Stimulated activated CD4-positive, alpha-beta T cell treated with anti-CD3 and anti-CD28 coated beads, Interleukin-4, amount 100 ng/mL, for 4 hours (primary cell): ENCODE data around the gene NCR3LG1.
A peak's percentile ranks its signal among the peaks of the same experiment; 100 is the strongest.

Experiments
- DNase-seq, 2 experiments: peaks; one replicate each; pipeline ENCODE4 v3.0.0-alpha.2; 2020

NCR3LG1 gene, protein sequence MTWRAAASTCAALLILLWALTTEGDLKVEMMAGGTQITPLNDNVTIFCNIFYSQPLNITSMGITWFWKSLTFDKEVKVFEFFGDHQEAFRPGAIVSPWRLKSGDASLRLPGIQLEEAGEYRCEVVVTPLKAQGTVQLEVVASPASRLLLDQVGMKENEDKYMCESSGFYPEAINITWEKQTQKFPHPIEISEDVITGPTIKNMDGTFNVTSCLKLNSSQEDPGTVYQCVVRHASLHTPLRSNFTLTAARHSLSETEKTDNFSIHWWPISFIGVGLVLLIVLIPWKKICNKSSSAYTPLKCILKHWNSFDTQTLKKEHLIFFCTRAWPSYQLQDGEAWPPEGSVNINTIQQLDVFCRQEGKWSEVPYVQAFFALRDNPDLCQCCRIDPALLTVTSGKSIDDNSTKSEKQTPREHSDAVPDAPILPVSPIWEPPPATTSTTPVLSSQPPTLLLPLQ

DNA sequence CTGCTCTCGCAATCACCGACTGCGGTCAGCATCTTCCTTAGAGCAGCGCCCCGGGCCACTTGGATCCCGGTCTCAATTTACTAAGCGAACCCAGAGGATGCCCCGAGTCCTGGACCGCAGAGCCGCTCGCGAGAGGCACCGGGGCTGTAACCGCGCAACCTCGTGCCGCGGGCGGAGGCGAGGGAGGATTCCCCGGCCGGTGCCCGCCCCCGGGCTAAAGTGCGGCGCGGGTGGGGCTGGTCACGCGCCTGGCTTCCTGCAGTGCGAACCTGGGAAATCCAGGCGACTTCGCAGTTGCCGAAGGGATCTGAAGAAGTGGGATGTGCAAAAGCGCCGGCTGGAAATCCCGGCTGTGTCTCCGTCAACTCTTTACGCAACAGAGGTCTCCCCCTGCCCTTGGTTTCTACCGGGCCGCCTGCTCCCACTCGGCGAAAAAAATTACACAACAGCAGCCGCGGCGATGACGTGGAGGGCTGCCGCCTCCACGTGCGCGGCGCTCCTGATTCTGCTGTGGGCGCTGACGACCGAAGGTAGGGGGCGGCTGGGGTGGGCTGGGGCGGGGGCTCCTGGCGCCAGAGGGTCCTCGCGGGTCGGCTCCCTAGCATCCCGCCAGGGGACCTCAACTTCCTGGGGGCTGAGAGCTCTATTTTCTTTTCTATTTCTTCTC lies at the start of gene NCR3LG1:
NCR3LG1 (plus strand) TSS at position 291 of the 667 bp plus-strand sequence; CDS start at position 461, 170 bp downstream.
- DNase-seq = peak; percentile 55 to 72

DNA sequence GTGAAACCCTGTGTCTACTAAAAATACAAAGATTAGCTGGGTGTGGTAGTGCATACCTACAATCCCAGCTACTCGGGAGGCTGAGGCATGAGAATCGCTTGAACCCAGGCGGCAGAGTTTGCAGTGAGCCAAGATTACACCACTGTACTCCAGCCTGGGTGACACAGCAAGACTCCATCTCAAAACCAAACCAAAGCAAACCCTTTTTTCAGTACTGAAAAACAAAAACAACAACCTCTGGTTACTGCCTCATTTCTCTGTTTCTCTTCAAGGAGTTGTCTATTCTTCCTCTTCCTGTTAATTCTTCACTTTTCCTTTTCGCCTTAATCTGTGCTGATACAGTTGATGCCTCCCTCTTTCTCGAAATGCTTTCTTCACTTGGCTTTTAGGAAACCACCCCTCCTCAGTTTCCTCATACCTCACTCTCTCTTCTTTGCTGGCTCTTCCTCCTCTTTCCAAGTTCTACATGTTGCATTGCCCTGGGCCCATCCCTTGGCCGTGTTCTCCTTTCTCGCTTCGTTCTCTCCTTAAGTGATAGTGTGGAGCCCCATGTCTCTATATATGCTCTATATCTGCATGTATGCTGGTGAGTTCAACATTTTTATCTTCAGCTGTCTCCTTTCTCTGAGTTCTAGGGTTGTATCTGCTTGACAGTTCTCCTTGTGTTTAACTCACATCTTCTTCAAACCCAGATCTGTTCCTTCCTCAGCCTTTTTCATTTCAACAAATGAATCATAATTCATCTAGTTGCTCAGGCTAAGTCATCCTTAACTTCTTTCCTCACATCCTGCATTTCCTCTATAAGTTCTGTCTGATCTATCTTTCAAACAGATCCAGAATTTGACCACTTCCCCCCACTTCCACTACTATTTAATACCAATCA lies 38.0 kb upstream of the NCR3LG1 start:
- no peak for DNase-seq

DNA sequence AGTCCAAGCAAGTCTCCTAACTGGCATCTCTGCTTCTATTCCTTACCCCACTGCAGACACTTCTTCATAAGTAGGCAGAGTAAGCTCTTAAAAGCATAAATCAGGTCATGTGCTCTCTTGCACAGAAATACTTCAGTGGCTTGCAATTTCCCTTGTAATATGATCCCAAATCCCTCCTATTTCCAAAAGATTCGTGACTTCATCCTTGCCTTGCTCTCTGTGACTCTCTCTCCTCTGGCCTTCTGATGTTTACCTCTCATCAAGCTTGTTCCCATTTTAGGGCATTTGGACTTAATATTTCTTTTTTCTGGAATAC lies 37.4 kb upstream of the NCR3LG1 start:
- DNase-seq = no peak

DNA sequence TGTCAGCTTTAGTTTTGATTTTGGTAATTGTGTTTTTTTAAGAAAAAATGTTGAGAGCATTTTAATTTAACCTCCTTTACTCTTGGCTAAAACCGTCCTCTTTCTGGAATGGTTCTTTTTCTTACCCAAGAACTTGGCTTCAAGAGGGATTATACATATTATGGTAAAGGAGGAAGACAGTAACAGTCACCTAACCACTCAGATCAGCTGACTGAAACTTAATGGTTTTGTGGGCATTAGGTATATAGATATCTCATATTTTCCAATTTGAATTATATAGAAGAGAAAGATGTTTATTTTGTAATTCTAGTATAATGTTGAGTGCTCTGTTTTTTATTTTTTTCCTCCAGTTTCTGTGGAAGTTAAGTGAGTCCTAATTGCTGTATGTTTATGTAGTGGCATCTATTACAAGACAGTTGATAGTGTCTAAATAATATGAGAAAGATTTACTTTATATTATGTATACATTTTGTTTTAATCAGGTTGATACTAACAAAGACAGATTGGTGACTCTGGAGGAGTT lies 36.6 kb upstream of the NCR3LG1 start:
- no peak for DNase-seq

DNA sequence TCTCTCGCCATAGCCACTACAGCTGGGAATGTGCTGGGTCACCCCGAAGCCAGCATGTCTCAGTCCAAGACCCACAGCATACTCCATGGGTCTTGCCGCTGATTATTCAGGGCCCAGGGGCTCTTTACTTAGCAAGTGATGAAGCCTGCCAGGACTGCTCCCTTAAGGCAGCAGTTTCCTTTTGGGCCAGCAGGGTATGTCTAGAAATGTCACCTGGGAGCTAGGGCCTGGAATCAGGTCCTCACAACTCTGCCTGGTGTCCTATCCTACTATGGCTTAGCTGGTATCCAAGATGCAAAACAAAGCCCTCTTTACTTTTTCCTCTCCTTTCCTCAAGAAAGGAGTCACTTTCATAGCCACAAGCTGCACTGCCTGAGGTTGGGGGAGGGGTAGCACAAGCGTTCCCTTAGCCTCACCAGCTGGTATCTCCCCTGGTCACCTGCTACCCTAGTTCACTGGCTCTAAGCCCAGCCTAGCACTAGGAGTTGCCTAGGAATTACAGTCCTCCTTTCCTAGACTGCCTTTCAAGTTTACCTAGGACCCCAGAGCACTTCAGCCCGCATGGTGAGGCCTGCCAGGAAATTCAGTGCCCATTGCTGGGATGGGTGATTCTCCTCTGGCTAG lies 22.6 kb upstream of the NCR3LG1 start:
- no peak for DNase-seq

DNA sequence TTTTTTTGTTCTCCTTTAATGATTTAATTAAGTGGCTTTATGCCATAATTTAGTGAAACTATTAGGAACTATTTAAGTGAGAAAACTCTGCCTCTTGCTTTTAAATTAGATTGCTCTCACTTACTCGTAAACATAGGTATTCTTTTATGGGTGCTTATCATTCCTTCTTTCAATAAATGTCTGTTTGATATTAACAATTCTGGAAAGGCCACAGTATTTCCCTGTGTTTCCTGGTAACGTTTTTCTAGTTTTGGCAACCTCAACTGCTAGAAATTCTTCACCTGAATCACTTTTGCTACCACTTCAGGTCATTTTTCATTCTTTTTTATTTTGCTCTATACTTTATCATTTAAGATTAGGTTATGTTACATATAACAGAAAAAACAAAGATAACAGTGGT lies 19.9 kb upstream of the NCR3LG1 start:
- no peak for DNase-seq

DNA sequence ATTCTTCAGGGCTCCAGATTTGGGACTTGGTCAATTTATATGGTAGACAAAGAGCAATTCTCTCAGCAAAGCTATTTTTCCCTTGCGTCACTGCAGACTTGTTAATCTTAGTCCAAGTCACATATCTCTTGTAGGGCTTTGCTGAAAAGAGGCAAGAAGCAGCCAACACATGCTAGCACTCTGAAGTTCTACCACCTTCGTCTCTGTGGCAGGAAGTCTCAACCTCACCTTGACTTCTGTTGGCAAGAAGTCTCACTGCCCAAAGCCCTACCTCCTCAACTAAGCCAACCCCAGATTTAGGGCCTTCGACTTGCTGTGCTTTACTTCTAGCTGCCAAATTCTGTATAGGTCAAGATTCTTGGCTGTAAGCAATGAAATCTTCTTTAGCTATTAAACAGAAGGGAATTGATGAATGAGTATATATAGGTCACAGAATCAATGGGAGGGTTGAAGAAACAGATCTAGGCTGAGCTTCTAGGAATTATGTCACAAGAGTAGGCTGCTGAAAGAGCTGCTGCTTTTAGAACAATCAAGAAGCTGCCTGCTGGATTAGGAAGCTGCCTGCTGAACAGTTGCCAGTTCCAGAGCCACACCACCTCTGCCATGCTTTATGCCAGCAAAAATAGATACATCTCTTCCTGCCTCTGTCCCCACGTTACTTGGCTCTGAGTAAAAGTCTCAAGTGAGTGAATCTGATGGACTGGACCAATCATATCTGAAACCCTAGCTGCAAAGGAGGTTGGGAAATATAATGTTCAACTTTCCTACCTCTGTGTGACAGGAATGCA lies 17.6 kb upstream of the NCR3LG1 start:
- DNase-seq = no peak

DNA sequence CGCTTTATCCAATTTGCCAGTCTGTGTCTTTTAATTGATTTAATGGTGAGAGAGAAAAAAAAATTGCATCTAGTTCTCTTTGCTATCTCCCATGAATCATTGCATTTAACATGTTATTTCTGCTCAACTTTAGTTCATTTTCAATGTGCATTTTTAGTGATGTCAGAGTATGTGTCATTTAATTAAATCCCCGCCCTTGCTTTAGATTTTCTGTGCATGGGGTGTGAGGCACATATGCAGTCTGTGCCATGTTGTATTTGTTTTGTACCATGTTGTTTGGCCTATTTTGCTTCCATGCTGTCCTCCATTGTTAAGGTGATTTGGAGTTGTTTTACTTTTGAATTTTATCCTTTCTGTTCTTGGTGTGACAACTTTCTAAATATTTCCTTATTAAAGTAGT lies 8.3 kb upstream of the NCR3LG1 start:
- DNase-seq = no peak

DNA sequence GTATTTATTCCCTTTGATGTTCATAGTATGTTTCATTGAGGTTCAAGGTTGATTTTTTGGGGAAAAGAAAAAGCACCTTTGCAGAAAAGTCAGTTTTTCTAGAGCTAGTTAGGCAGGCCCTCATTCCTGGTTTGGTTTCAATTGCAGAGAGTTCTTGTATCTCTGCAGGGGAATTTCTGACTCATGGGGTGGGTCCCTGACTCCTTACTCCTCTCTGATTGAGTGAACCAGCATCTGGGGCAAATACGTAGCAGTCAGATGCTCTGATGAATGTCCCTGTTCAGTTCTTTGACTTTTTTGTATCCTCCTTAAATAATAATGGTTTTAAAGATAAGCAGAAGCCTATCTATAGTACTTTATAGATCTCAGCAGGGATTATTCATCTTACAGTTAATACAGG lies 7.7 kb upstream of the NCR3LG1 start:
- DNase-seq = peak in 1 of 2 experiments; percentile 36

DNA sequence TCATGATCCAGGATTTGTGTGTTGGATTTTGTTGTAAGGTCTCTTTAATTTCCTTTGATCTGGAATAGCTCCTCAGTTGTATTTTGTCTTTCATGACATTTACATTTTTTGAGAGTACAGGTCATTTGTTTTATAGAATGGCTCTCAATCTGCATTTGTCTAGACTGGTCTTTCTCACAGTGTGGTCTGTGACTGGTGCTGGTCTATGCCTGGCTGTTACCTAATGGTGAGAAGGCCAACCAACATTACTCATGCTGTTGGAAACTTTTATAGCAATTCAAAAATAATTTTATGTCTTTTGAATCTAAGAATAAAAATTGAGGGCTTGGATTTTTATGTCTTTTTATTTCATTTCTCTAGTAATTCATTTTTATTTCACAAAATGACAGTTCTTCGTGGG lies 3.9 kb upstream of the NCR3LG1 start:
- no peak for DNase-seq

DNA sequence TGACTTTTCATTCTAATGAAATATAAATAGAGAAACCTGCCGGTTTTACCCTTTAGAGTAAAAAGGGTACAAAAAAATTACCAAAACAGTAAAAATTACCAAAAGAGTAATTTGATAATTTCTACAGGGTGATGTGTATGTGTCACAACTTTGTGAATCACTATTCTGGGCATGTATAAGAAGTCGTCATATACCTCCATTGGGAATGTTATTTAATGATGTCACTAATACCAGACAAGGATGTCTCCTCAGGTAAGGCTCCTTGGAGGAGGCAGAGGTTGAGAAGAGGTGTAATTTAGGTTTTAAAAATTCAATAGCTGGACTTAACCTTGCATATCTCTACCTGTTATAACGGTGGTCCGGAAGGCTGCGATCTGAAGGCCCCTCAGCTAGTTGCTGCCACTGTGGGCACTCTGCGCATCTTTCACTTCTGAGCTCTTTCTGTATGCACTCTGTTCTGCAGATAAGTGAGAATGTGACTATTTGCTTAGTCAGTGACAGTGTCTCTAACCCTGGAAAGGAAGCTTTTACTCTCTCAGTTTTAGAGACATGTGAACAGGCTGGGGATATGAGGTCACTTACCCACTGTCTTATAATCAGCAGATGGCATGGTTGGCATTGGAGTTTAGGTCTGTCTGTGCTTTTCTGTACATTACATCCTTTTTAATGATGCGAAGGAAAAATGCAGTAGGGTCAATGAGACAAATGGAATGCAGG lies 987 bp upstream of the NCR3LG1 start:
- DNase-seq = no peak

DNA sequence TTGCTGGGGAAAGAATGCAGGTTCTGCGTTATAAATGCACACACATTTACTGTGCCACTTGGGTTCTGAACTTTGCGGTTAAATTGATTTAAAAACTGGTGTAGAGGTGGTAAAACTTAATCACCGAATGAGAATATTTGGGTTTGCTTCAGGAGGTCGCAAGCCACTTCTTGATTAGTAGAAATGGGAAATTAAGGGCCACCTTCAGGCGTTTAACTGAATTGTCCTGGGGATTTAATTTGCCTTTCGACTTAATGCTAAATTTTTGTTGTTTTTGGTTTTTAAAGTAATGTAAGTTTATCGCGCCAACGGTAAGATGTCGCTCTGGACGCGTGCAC lies 459 bp upstream of the NCR3LG1 start:
- no peak for DNase-seq

DNA sequence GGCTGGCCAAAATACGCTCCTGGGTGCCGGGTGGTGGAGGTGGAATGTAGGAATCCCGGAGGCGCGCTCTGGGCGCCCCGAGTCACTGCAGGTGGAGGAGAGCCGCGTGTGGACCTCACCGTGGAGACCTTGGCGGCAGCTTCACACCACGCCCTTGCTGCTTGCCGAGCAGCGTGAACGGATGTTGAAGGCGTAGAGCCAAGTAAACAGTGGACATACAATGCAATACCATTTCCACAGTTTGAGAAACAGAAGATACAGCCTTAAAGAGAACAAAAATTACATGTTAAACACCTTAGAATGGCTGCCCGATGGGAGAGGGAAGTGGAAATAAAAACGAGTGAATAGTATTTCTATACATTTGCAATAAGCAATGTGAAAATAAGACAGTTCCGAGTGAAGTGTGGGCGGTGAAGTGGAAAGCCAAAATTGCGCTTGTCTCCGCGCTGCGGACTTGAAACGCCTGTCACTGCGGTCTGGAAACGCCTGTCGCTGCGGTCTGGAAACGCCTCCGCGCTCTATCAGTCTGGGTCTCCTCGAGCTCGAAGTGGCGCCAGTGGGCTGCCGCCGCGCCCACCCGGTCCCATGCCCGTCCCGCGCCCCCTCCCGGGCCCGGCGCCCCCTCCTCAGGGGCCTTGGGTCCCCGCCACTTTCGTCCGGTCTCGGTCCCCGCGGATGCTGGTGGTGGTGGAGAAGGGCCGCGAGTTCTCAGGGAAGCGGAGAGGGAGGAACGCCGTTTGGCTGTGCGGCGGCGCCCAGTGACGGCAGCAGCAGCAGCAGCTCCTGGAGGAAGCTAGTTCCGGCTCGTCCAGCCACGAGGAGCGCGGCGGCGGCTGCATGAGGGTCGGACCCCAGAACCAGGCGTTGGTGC lies 1.6 kb downstream of the NCR3LG1 start:
- DNase-seq = peak; percentile 48 to 75

DNA sequence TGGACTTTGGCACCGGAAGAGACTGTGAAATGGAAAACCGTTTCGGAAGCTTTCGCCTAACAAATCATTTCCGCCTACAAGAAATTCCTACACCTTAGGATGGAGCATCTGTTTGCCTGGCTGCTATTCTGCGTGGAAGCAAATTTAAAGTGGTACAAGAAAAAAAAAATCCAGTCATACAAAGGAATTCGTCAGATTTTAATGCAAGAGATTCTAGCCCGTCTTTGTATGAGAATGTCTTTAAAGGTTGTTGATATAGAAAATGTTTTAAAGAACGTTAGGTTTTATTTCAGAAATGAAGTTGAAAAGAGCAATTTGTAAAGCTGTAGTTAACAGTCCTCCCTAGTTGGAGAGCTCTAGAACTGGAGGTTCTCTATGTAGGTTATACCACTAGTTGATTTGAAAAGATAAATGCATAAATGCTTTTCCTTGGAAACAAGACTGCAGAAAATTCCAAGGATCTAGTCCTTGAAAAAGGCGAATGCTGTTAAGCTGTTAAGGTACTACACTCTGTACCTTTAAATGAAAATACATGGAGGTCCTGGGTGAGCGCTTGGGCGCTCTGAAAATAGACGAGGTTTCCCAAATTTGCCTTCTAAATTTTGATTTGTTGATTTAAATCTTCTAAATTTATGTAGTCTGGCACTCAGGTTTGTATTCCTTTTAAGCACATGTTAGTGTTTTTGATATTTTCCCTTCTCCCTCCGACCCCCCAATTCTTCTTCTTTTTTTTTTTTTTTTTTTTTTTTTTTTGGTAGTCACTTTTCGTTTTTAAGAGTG lies 2.4 kb downstream of the NCR3LG1 start:
- no peak for DNase-seq

DNA sequence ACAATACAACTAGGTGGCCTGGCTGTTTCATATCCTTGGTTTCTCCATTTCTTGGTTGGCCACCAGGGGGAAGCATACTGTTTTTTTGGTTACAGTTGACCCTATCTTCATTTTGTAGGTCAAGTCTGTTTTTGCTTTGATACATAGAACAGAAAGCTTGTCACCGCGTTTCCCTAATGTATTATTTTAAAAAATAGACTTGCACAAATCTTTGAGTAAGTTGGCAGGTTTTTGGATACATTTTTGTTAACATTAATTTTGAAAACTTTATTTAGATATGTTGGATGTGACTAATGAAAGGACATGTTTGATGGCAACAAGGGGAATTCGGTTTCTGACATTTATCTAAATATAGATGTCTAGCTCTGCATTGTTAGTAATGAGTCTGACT lies 3.0 kb downstream of the NCR3LG1 start:
- peak; percentile 33 to 51 for DNase-seq

DNA sequence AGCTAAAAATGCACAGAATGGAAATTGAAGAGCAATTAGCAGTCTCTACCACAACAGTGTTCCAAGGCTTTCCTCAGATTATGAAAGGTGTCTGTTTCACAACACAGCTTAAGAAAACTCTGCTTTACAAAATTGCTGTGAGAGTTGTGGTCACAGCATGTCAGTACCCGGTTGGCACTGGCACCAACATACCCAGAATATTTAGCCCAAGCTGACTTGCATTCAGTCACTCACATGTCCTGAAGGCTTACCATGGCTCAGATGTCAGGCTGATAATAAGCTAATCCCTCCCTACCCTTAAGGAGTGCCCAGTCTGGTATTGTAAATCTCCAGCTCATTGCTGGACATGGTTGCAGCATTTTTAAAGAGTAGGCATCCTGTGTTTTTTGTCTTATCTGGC lies 14.9 kb downstream of the NCR3LG1 start:
- DNase-seq = no peak

DNA sequence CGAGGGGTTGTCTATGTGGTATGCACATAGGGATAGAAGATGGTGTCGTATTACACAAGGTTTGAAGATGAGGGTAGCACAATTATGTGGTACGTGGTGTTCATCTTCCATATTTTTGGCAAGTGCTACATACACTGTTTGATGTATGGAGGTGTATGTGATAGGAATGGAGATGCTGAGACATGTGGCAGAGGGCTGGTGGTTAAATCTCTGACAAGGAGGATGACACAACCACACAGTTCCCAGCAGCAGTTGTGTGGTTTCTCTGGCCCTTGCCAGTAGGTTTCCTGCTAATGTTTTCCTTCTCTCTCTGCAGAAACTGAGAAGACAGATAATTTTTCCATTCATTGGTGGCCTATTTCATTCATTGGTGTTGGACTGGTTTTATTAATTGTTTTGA lies 17.0 kb downstream of the NCR3LG1 start:
- DNase-seq = no peak

DNA sequence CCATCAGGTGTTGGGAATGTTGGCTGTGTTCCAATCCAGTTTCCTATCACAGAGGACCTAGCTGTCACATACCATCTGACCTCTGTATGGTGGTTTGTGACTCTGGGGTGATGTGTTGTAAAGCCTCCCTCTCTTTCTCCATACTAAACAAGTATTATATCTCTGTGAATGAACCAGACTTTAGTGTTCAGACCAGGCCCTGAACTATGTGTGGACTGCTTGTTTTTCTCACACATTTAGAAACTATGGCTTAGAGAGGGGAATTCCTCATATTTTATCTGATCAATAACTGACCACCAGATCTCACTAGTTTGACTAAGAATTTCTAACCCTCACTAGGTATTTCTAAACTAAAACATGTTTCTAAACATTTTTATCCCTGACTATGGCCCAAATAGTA lies 17.5 kb downstream of the NCR3LG1 start:
- DNase-seq = no peak

DNA sequence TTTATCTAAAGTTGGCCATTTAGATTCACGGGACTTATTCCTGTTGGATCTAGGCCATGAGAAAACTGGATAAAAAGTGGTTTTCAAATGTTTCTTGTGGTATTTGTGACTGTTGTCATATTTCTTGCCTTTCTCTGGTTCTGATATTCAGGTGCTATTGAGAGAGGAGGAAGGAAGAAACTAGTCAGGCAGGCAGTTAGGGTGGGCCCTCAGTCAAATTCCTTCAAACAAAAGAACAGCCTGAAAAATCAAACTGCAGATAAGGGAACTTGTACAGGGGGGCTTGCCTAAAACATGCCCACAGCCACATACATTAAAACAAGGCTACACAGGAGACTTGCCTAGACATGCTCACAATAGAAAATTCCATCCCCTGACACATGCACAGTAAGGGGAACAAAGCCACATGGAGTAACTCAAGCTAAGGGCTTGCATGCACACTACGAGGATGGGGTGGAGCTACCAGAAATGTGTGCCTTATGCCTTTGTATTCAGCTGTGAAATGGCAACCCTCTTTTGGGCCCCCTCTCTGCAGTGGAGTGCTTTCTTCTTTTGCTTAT lies 18.2 kb downstream of the NCR3LG1 start:
- no peak for DNase-seq
